NCI-H526 (cell line): ENCODE measurements around the gene ELMOD2.
"Not testable (repeated sequence)": the region's sequence is repeated elsewhere in the genome, so short reads cannot be mapped to it uniquely, and the experiment has no call there.

Source experiments
- DNase-seq, 2 experiments: peaks; one replicate each; lab custom pipeline; 2025; lab: John Stamatoyannopoulos, UW

The ELMOD2 gene

GRCh38 chr4:140523857-140524742, at the start of gene ELMOD2:
Gene ELMOD2, plus strand, starts transcription at chr4:140524168. Its CDS starts 1,261 bp downstream, at chr4:140525429.
- DNase-seq = peak; percentile 96 to 99

- DNase-seq = no peak
Observed at GRCh38 chr4:140483445-140483844, 40.5 kb upstream of the ELMOD2 start.

- DNase-seq = peak in 1 of 2 experiments; percentile 16
Observed at GRCh38 chr4:140485939-140486338, 38.0 kb upstream of the ELMOD2 start.

- DNase-seq = no peak
Observed at GRCh38 chr4:140497405-140497746, 26.6 kb upstream of the ELMOD2 start.

GRCh38 chr4:140497747-140498636, 26.0 kb upstream of the ELMOD2 start, which contains the start of gene MGAT4D:
Gene MGAT4D, minus strand, starts transcription at chr4:140498293. Its CDS starts 71 bp downstream, at chr4:140498222.
- DNase-seq = no peak

- no peak for DNase-seq
Observed at GRCh38 chr4:140499391-140499790, 24.6 kb upstream of the ELMOD2 start.

GRCh38 chr4:140504261-140504660, 19.7 kb upstream of the ELMOD2 start:
- DNase-seq = no peak

- not testable (repeated sequence) for DNase-seq
Observed at GRCh38 chr4:140513765-140514164, 10.2 kb upstream of the ELMOD2 start.

- DNase-seq = no peak
Observed at GRCh38 chr4:140515423-140515822, 8.5 kb upstream of the ELMOD2 start.

- DNase-seq = no peak
Observed at GRCh38 chr4:140523370-140523856, 555 bp upstream of the ELMOD2 start.

- DNase-seq = no peak
Observed at GRCh38 chr4:140529434-140529833, 5.5 kb downstream of the ELMOD2 start.

- no peak for DNase-seq
Observed at GRCh38 chr4:140533951-140534480, 10.0 kb downstream of the ELMOD2 start.

GRCh38 chr4:140556372-140557085, 32.6 kb downstream of the ELMOD2 start:
- DNase-seq = no peak

- peak in 1 of 2 experiments; percentile 4 for DNase-seq
Observed at GRCh38 chr4:140557831-140558435, 34.0 kb downstream of the ELMOD2 start.

GRCh38 chr4:140559696-140560095, 35.7 kb downstream of the ELMOD2 start:
- no peak for DNase-seq

GRCh38 chr4:140568507-140569306, 44.7 kb downstream of the ELMOD2 start, which contains the start of gene UCP1:
Gene UCP1, minus strand, starts transcription at chr4:140568961. Its CDS starts 232 bp downstream, at chr4:140568729.
- peak in 1 of 2 experiments; percentile 61 for DNase-seq

GRCh38 chr4:140569307-140569638, 45.3 kb downstream of the ELMOD2 start:
- no peak for DNase-seq

- no peak for DNase-seq
Observed at GRCh38 chr4:140571620-140572019, 47.7 kb downstream of the ELMOD2 start.

GRCh38 chr4:140575489-140575888, 51.5 kb downstream of the ELMOD2 start:
- DNase-seq = no peak

- DNase-seq = peak in 1 of 2 experiments; percentile 57
Observed at GRCh38 chr4:140579278-140579677, 55.3 kb downstream of the ELMOD2 start.
